ENCODE data around the gene VPREB3. TPM values are rescaled to one million over a fixed set of nuclear protein-coding genes. Genes with fewer than 3 reads are reported as not detected.

Gene VPREB3
- total RNA-seq: 2.2 TPM

DNA sequence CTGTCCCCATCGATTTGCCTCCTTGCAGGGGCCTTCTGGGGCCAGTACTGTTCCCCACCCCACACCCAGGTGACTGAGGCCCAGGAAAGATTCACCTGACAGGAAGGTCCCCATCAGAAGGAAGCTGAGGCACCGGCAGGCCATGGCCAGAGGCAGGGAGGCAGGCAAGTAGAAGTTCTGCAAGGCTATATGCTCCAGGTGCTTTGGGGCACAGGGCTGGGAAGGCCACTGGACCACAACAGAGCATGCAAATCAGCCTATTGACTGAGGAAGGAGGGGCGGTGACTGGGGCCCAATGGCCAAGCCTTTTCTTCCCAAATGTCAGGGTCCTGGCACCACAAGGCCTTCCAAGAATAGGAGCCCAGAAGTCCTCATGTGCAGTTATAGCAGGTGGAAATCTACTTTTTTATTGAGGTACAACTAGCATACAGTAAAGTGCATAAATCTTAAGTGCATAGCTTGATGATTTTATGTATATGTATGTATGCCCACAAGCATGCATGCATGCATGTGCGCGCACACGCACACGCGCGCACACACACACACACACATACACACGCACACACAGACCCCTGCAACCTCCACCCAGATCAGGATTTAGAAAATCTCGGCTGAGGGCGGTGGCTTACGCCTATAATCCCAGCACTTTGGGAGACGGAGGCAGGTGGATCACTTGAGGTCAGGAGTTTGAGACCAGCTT is at the start of gene VPREB3:
Gene VPREB3, minus strand, starts transcription at position 206 of the 700 bp plus-strand sequence. Its CDS starts 62 bp downstream, at position 144.
- no peak for DNase-seq (ENCODE audit: low read depth in 2 of 3, low spot score in 2 of 3)

DNA sequence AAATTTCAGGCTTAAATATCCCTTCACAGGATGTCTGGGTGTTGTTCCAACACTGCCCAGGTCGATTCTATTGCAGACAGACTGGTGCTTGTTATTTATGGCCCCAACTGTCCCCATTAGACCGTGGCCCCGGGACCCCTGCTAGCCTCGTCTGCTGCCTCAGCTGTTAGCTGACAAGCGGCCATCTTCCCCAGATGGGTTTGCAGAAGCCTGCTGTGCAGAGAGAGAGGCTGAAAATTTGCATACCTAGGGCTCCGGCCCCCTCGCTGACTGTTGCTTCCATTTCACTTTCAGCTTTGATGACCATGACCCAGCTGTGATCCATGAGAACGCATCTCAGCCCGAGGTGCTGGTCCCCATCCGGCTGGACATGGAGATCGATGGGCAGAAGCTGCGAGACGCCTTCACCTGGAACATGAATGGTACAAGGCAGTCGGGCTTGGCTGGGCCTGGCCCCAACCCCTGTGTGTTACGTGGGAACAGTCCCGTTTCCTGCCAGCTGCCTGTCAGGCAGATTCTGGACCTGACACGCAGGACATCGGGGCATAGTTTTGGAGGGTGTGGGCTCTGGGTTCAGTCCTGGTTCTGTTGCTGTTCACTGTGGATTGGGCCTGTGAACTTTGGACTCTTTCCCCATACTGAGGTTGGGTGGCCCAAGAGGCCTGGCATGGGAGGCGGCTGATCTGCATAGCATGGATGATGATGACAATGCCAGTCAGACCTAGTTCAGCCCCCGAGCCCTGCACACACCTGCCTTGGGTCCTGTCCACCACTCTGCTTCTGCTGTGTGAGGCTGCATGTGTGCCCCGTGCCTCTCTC is 49.0 kb upstream of the VPREB3 start:
- no peak for DNase-seq (ENCODE audit: low read depth in 2 of 3, low spot score in 2 of 3)

DNA sequence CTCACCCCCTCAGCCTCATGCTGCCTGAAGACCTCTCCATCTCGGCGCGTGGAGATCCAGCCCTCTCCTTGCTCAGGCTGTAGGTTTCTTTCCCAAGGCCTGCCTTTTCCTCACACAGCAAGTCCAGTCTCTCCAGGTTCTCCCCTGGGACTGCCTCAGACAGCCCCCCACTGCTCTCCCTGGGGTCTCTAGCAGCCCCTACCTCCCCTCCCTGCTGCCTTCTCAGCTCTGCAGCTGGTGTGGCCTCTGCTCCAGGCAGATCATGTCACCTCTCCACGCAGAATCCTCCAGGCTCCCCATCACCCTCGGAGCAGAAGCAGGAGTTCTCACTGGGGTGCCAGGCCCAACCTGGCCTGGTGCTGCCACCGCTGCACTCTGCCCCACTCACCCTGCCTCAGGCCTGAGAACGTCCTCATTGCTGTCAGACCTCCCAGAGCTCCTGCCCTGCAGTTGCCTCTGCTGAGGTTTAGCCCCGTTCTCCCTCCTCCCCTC is 47.7 kb upstream of the VPREB3 start:
- DNase-seq (ENCODE audit: low read depth in 2 of 3, low spot score in 2 of 3): no peak

GRCh38 chr22:23801238-23801821 is 47.1 kb upstream of the VPREB3 start:
- no peak for DNase-seq (ENCODE audit: low read depth in 2 of 3, low spot score in 2 of 3)

GRCh38 chr22:23800297-23801237 is 46.3 kb upstream of the VPREB3 start:
- no peak for DNase-seq (ENCODE audit: low read depth in 2 of 3, low spot score in 2 of 3)

DNA sequence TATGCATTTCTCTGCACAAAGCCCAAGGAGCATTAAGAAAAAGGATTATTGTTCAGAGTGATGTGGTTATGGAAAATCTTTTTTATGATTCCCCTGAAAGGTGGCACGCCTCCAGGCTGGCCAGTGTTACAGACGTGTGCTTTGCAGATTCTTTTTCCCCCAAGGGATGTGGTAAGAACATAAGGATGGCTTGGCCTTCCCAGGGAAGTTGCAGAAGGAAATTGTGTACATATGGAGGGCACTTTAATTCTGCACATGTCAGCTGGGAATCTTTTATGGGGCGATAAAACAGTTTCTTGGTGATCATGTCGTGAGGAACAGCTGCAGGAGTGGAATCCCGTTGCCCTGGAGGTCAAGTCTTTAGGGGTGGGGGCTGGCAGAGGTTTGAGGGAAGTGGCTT is 42.2 kb upstream of the VPREB3 start:
- DNase-seq (ENCODE audit: low read depth in 2 of 3, low spot score in 2 of 3): no peak

- no peak for DNase-seq (ENCODE audit: low read depth in 2 of 3, low spot score in 2 of 3)
These were observed 39.1 kb upstream of the VPREB3 start for GRCh38 chr22:23793326-23793725.

GRCh38 chr22:23791738-23792645 is 37.8 kb upstream of the VPREB3 start:
- no peak for DNase-seq (ENCODE audit: low read depth in 2 of 3, low spot score in 2 of 3)

GRCh38 chr22:23790819-23791737 is 36.9 kb upstream of the VPREB3 start:
- DNase-seq (ENCODE audit: low read depth in 2 of 3, low spot score in 2 of 3): no peak

DNA sequence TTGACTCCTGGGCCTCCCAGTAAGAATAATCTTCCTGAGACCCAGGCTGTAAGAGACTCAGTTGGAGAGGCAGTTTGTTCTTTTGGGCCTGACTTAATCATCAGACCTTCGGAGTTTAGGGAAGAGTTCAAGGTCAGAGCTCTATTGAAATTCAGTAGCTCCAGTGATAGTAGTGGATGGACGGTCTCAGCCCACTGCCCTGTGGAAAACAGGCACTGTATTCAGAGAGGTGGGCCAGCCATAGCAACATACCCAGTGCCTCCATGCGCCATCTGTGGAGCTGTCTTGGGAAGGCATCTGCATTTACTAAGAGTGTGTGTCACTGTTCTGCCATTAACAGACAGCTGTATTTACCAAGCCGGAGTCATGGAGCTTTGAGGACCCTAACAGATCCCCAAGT is 35.4 kb upstream of the VPREB3 start:
- DNase-seq (ENCODE audit: low read depth in 2 of 3, low spot score in 2 of 3): no peak

GRCh38 chr22:23789121-23789520 is 34.9 kb upstream of the VPREB3 start:
- DNase-seq (ENCODE audit: low read depth in 2 of 3, low spot score in 2 of 3): no peak

DNA sequence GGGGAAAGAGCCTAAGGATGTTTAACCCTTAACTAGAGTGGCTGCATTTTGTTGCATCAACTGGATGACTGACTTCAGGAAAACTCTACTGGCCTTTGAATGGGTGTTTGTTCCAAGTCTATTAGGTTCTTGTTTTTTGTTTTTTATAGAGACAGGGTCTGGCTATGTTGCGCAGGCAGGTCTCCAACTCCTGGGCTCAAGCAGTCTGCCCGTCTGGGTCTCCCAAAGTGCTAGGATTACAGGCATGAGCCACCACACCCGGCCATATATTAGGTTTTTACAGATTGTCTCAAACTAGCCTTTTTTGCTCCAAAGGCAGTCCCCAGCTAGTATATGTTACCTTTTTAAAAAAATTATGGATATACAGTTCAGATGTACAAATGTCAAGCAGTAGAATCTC is 33.7 kb upstream of the VPREB3 start:
- no peak for DNase-seq (ENCODE audit: low read depth in 2 of 3, low spot score in 2 of 3)

- DNase-seq (ENCODE audit: low read depth in 2 of 3, low spot score in 2 of 3): no peak
These were observed 33.3 kb upstream of the VPREB3 start for GRCh38 chr22:23787600-23787896.

DNA sequence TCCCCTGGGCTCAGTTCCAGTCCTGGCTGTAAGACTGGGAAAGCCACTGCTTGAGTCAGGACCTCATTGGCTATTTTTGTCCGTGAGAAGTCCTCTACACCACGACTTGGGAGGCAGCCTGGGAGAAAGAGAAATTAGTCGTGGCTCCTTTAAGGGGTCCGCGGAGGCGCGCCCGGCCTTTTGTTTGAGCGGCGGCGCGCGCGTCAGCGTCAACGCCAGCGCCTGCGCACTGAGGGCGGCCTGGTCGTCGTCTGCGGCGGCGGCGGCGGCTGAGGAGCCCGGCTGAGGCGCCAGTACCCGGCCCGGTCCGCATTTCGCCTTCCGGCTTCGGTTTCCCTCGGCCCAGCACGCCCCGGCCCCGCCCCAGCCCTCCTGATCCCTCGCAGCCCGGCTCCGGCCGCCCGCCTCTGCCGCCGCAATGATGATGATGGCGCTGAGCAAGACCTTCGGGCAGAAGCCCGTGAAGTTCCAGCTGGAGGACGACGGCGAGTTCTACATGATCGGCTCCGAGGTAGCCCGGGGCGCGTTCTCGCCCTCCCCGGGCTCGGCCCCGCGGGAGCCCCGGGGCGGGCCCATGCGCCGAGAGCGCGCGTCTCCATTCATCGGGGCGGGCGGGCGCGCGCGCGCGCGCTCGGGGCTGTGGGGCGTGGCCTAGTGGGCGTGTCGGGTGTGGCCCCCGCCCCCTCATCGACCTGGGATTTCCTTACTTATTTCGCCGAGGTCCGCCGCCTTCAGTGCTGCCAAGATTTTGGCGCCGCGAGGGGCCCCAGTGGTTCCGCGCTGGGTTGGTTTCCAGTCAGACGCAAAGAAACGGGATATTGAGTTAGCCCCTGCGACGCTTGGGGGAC is 32.8 kb upstream of the VPREB3 start, which contains the start of gene SMARCB1:
Gene SMARCB1, plus strand, starts transcription at position 215 of the 848 bp plus-strand sequence. Its CDS starts 204 bp downstream, at position 419.
- peak; percentile 84 to 90 (median 87) for DNase-seq (ENCODE audit: low read depth in 2 of 3, low spot score in 2 of 3)

GRCh38 chr22:23786261-23786710 is 32.1 kb upstream of the VPREB3 start:
- DNase-seq (ENCODE audit: low read depth in 2 of 3, low spot score in 2 of 3): no peak

DNA sequence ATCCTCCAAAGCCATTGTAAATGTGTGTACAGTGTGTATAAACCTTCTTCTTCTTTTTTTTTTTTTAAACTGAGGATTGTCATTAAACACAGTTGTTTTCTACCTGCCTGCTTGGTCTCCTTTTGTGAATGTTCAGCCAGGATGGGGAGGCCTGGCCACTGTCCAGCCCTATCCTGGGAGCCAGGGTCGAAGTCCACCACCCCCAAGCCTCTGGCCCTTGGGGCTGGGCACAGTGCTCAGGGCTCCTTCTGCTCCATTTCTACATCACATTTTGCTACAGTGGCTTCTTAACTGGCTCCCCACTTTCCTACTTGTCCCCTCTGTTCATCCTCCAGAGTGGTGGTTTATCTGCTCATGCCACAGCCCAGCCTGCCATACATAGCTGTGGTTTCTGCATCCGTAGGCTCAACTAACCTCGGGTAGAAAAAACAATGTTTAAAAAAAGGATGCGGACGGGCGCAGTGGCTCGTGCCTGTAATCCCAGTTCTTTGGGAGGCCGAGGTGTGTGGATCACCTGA is 30.0 kb upstream of the VPREB3 start:
- peak in 2 of 3 donors; percentile 66 to 81 for DNase-seq (ENCODE audit: low read depth in 2 of 3, low spot score in 2 of 3)
